Left lobe of liver (tissue), 2 donors: Measurements from ENCODE around the gene GABARAPL2. TPM values are rescaled to one million over a fixed set of nuclear protein-coding genes. Genes with fewer than 3 reads are reported as not detected.

ENCODE experiments used
- ATAC-seq: fragments of 200-7000 bp; cut with Tn5 transposase; one replicate; pipeline ENCODE4 v1.9.1; 2020; ENCODE audit warnings: mild to moderate bottlenecking, moderate library complexity
- DNase-seq: peaks from one replicate; pipeline ENCODE4 v3.0.0-alpha.2; 2020; ENCODE audit warnings: low spot score
- total RNA-seq: library from RNA; stranded (reverse); gene quantifications from one replicate; pipeline ENCODE4 v1.2.1, GENCODE V29; 2021
- donor health status: DM: no; HTN: no; CAD: no; lungs with moderate emphysema.
- donor health status: DM: no; HTN: yes; CAD: no.

Gene GABARAPL2
- total RNA-seq, 1 donor from 2014 or later: 40.2 TPM

DNA sequence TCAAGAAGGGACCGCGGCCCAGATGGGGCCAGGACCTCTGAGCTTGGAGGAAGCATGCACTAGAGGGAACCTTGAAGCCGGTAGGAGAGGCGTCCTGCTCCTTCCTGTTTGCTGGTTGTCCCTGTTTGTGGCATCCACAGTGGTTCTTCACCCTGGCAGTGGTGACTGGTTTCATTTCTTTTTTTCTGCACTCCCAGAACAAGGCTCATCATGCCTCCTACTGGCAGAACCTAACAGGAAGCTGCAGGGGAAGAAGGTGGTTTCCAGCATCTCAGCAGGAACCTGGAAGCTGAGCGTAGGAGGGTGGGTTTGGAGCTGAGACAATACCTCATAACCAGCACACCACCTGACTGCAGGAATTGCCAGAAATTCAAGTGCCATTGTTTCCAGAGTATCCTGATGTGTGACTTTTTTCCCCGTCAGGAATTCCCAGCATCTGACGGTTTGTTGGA is 15.9 kb upstream of the GABARAPL2 start:
- DNase-seq (peak; percentile 58), ATAC-seq (peak; percentile 94)

DNA sequence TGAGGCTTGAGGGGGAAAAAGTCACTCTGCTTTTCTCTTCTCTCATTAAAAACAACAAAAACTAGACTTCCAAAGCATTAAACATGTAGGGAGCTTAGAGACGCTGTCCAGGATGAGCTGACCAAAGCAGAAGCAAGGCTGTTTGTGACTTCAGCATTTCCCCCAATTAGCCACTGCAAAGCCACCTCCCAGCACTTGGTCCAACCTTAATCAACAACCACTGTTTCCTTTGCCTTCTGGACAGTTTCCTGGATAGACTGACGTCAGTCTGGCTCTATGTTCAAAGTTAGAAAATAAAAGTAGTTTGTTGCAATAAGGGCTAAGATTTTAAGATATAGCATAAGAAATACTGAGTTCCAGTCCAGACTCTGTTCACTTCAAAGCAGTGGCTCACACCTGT is 13.2 kb upstream of the GABARAPL2 start:
- DNase-seq (no peak), ATAC-seq (no peak)

DNA sequence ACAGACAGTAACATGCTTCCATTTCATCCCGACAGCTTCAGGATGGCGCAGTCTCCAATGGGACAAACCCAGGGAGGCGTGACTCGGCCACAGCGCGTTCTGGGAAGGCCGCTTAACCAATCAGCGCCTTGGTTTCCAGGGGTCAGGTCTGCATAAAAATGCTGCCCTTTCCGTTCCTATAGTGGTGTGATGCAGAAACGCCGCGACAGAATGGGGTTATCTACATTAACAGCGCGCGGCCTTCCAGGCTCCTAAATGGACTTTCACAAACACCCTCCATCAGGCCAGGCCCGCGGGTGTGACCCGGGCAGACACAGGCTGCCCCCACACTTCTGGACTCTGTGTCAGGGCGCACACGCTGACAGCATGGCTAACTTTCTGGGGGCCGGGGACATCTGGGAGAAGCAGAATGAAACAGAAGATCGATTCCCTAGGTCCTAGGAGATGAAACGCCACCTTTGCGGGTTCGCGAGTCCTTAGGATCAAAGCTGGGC is 10.9 kb upstream of the GABARAPL2 start:
- DNase-seq: peak; percentile 65
- peak; percentile 59 for ATAC-seq

DNA sequence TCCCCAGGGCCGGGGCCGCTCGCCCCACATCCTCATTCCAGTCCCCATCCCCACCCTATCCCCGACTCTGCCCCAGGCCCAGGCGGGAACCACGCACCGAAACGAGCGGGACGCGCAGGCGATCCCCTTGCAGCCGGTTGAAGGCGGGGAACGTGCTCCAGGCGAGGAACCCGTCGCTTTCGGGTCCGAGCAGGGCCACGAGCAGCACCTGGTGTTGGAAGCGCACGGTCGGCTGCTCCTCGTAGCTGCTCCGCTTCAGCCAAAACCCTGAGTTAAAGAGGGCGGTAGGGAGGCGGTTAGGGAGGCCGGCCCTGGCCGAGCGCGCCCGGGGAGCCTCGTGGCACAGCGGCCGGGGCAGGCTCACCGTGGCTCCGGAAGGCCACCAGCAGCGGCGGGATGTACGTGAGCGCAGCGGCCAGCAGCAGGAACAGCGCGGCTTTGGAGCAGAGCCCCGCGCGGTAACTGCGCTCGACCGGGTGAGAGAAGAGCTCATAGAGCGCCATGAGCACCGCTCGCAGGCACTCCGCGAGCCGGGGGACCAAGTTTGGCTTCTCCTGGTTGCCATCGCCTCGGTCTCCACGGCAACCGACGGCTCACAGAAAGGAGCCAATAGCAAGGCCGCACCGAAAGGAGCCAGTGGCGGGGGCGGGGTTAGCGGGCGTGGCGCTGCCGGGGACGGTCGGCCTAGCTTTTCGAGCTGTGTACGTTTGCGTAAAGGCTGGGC is 10.3 kb upstream of the GABARAPL2 start, which contains the start of gene TMEM231:
Gene TMEM231 (minus strand): TSS at position 546 of the 724 bp plus-strand sequence. CDS start 43 bp downstream, at position 503.
- ATAC-seq (peak; percentile 96), DNase-seq (peak; percentile 96)

DNA sequence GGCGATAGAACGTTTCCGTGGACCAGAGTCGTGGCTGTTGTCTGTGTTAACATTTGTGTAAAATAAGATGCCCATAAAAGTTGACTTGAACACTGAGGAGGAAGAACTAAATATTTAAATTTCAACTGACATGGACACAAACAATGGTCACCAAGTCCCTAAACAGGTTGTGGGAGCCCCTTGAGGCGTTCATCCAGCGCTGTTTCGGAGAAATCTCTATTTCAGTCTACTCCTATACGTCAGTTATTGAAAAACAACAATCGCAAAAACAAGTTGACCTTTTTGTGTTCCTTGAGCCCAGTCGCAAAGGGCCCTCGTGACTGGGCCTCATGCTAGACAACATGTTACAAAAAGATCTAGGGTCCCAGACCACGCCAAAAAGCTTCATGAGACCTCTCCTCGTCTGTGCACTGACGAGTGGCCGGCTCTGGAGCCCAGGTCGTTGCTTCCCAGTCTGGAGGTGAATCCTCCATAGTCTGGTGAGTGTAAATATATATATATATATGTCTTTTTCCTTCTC is 9.7 kb upstream of the GABARAPL2 start:
- ATAC-seq (no peak), DNase-seq (no peak)

DNA sequence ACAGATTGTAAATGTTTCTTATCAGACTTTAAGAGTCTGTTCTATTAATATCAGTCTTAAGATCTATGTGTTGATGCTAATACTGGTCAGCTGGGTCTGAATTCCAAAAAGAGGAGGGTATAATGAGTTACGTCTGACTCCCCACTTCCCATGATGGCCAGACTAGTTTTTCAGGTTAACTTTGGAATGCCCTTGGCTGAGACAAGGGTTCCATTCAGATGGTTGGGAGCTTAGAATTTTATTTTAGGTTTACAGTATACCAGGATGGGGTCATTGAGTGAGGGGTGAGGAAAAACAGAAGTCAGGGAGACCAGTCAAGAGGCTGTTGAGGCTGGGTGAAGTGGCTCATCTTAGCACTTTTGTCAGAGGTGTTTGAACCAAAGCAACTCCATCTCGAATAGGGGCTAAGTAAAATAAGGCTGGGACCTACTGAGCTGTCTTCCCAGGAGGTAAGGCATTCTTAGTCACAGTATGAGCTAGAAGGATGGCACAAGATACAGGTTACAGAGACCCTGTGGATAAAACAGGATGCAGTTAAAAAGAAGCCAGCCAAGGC is 7.3 kb upstream of the GABARAPL2 start:
- ATAC-seq (no peak), DNase-seq (no peak)

DNA sequence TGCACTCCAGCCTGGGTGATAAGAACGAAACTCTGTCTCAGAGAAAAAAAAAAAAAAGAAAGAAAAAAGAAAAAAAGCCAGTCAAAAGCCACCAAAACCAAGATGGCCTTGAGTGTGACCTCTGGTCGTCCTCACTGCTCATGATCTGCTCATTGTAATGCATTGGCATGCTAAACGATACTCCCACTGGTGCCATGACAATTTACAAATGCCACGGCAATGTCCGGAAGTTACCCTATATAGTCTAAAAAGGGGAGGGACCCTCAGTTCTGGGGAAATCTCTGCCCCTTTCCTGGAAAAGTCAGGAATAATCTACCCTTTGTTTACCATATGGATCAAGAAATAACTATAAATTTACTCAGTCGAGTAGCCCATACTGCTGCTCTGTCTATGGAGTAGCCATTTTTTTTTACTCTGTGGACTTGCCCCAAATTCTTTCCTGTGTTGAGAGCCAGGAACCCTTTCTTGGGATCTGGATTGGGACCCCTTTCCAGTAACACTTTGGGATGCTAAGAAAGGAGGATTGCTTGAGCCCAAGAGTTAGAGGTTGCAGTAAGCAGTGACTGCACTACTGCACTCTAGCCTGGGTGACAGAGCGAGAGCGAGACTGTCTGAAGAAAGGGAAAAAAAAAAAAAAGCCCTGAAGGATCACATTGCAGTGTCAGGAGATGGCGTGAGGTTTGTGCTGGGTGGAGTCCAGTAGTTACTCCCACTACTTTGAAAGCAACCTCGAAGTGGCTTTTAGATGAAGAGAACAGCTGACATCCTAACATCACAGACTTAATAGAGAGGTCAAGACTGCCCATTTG is 6.4 kb upstream of the GABARAPL2 start:
- ATAC-seq (no peak), DNase-seq (no peak)

DNA sequence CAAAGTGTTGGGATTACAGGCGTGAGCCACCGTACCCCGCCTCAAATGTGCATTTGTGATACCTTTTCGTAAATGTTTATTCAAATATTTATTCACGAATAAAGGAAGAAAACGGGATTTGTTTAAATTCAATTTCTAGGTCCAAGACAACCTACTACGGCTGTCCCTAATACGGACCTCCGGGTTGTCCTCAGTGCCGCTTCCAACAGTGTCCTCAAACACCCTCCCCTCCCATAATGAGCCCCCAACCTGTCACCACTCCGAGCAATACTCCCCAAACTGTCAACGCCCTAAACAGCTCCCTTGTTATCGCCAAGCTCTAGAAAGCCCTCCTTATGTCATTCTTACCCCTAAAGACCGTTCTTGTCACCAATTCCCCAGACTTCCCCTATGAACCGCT is 539 bp upstream of the GABARAPL2 start:
- no peak for DNase-seq
- no peak for ATAC-seq

DNA sequence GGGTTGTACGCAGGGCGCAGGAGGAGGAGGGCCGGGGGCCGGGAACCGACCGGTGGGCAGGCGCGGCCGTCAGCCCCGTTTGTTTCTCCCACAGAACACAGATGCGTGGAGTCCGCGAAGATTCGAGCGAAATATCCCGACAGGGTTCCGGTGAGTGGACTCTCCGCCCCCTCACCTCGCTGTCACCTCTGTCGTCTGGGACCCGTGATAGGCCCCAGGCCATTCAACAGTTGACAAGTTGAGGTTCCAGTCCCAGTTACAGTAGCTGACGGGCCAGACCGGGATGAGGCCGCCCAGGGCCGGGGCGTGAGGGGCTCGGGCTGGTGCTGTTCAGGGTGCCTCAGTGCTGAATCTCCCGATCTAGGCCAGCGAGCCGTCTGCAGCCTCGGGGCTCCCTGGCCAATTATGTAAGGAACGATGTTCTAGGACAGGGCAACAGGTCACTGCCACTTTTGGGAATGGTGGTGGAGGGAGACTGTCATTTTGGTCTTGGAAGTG is 628 bp downstream of the GABARAPL2 start:
- ATAC-seq (peak; percentile 25), DNase-seq (no peak)

DNA sequence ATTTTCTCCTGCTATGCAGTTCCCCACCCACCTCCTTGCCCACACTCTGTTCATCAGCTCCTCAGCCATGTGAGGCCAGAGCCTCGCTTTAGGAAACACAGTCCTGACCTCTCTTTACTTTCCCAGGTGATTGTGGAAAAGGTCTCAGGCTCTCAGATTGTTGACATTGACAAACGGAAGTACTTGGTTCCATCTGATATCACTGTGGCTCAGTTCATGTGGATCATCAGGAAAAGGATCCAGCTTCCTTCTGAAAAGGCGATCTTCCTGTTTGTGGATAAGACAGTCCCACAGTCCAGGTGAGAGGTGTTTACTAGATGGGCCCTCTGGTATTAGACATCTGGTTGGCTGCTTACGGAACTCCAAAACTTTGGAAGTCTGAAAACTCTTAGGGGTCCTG is 1.7 kb downstream of the GABARAPL2 start:
- ATAC-seq (no peak), DNase-seq (no peak)

DNA sequence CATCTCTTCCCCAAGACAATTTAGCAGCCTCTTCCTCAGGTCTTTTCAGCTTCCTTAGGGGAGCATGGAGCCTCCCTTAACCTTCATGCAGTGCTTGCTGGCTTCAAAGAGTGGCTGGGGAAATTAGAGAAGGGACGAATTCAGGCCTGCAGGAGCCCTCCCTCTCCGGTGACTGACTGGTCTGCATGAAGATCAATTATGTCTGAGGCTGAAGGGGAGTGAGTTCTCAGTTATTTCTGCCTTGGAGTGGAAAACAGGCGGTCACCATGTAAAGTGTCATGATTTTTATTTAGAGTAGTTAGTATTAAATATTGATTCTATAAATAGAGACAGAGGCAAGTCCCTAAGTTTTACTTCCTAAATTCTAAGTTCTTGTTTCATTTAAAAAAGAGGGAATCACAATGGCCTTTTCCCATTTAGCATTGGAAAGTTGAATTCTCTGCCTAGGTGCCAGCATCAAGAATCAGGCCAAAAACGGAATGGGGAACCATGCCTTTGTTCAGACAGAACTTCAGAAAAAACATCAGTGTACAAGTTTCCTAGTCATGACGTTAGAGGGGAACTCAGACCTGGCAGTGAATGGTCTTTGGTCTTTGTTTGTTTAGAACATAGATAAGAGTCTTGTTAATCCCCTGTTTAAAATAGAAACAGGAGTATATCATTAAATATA is 4.4 kb downstream of the GABARAPL2 start:
- ATAC-seq: no peak
- no peak for DNase-seq

DNA sequence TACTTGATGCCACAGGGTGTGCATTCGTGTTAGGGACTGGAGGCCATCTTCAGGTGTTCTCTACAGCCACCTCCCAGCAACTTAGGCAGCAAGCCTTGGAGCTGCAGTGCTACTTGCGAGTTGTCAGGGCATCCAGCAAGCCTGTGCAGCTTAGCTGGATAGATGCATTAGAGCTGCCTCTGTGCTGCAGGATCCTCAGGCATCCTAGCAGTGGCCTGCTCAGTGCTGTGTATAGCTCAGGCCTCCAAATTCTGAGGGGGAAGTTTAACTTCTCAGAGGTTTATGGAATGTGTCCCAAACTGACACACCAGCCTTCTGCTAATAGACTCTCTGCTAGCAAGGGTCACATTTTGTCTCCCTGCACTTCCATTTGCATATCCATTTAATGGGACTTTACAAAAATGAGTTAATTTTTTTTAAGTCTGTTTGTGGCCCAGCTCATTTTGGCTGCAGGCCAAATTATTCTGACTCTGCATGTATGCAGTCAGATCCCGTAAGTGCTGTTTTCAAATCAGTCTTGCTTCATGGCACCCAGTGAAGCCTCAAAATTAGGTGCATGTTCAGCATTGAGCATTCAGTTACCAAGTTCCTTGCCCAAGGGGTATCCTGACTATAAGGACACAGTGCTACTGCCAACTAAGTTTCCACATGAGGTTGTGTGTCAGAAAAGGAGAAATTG is 6.8 kb downstream of the GABARAPL2 start:
- no peak for DNase-seq

DNA sequence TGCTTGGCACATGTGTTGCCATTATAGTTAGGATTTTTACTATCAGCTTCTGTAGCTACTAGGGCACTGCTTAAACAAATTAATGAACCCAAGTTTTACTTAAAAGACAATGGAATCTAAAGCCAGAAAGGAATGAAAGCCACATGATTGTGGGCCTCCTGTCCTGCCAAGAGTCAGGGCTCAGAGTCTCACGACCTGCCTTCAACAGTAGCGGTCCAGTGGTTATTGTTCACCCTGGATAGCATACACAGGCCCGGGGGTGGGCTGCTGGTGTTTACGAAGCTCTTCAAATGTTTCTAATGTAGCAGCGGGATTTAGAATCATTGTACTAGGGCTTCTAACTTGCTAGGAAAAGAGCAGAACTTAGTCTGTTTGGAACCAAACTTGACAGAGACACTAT is 7.8 kb downstream of the GABARAPL2 start:
- ATAC-seq: no peak
- no peak for DNase-seq

More for the DNA sequence above, 6.8 kb downstream of the GABARAPL2 start:
- ATAC-seq: no peak

DNA sequence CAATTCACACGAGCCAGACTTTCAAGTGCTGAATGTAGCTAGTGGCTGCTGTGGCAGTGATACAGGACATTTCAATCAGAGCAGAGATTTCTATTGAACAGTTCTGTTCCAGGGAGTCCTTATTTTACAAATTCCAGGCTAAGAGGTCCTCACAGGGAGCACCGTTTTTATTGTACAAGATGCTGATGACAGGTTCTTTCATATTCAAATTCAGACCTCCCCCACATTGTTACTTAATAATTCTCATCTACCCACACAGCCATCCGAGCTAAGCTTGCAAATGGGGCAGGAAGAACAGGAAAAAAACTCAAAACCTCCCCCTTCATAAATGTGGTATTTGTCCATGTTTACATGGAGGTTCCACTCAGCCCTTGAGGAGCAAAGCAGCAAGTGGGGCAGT is 9.8 kb downstream of the GABARAPL2 start:
- ATAC-seq: no peak

DNA sequence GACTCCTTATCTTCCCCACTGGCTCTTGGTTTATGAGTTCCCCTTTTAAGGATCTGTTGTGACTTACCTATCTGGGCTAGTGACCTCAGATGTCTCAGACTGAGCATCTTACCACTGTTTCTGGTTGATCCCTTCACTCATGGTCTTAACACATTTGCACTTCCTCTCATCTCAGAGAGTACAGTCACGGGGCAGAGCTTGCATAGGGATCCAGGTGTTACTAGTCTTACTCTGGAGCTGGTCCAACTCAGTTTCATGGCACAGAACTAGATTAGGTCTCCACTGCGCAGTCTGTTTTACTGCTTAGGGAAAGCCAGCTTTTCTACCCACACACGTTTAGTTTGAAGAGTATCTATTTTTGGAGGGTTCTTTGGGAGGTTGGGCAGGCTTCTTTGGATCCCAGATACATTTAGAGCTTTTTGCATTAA is 10.2 kb downstream of the GABARAPL2 start:
- DNase-seq (no peak), ATAC-seq (no peak)

More for the DNA sequence above, 9.8 kb downstream of the GABARAPL2 start:
- no peak for DNase-seq

DNA sequence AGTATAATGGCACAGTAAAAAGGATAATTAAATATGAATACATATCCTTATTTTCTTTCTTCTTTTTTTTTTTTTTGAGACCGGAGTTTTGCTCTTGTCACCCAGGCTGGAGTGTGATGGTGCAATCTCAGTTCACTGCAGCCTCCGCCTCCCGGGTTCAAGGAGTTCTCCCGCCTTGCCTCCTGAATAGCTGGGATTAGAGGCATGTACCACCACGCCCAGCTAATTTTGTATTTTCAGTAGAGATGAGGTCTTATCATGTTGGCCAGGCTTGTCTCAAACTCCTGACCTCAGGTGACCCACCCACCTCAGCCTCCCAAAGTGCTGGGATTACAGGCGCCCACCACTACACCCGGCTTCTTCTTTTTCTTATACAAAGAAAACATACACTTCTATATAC is 12.0 kb downstream of the GABARAPL2 start:
- no peak for ATAC-seq
- DNase-seq: no peak

DNA sequence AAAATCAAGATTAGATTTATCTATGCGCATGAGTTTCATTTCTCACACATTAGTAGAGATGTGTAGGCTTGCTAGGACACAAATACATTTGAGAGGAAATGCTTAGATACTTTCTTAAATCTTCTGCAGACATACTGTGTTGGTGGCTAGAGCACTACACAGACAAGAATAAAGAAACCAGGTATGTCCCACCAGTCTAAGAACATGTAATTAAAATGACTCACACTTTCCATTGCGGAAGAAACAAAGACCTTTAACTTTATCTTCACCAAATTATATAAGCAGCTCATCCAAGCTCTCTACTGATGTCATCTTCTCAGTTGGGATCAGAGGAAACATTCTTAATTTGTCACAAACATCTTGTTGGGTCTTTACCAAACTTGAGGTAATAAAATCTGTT is 12.5 kb downstream of the GABARAPL2 start:
- DNase-seq (no peak), ATAC-seq (no peak)

DNA sequence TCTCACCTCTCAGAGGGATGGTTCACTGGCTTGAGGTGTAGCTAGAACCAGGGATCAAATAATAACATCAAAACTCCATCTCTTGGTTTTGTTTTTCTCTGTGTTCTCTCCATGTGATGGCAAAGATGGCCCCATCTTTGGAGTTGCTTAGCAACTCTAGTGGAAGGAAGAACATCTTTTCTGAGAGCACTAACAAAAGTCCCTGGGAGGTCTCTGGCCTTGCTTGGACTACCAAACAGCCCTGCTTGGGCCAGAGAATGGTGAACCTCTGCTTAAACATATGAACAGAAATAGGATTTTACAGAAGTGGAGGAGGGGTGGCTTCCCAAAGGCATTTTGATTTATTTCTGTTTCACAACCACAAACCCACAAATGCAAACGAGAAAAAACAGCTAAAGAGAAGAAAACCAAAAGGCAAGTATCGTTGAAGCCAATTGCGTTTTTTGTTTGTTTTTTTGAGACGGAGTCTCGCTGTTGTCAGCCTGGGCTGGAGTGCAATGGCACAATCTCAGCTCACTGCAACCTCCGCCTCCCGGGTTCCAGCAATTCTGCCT is 13.2 kb downstream of the GABARAPL2 start:
- DNase-seq (no peak), ATAC-seq (no peak)

DNA sequence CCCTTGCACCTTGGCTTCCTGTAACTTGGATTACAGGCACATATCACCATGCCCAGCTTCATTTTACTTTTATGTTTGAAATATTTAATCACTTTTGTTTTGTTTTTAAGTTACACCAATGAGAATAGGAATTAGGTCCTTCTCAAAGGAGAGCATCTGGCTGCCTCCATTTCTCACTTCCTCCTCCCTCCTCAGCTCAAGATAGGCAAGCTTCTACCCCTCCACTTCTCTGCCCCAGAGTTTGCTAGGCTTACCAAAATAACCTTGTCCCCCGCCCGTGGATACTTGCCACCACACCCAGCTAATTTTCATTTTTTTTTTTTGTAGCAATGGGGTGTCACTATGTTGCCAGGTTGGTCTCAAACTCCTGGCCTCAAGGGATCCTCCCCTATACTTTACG is 17.9 kb downstream of the GABARAPL2 start:
- DNase-seq (no peak), ATAC-seq (no peak)

DNA sequence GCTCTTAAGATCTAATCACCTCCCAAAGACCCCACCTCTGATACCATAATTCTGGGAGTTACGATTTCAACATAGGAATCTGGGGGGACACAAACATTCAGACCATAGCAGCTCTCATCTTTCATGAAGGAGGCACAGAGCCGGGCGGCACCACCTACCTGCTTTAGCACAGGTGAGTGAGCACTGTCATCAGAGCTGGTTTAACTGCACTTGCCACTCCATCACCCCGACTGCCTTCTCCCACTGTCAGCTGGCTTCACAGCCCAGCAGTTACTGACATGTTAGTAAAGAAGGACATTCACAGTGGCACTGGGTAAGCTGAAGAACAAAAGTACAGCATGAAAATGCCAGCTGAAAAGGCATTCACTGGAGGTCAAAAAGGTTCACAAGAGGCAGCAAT is 22.5 kb downstream of the GABARAPL2 start:
- no peak for DNase-seq
- ATAC-seq: no peak
